CD4-positive, alpha-beta T cell treated with Interleukin-6 at 100 ng/mL for 8 hours (primary cell): ENCODE results near the gene MIER3.

Experiments
- DNase-seq: peaks from one replicate; pipeline ENCODE4 v3.0.0-alpha.2; 2020; ENCODE audit warnings: mixed read lengths, low spot score

MIER3 gene

GRCh38 chr5:56898213-56898612 is 53.7 kb downstream of the MIER3 start:
- DNase-seq: no peak

- DNase-seq: no peak
Measured at GRCh38 chr5:56896763-56897162, 55.2 kb downstream of the MIER3 start.

- no peak for DNase-seq
Measured at GRCh38 chr5:56893251-56893951, 58.5 kb downstream of the MIER3 start.

GRCh38 chr5:56881571-56881970 is 70.4 kb downstream of the MIER3 start:
- no peak for DNase-seq

- no peak for DNase-seq
Measured at GRCh38 chr5:56876327-56876726, 75.6 kb downstream of the MIER3 start.

GRCh38 chr5:56873056-56873455 is 78.9 kb downstream of the MIER3 start:
- DNase-seq: no peak

- DNase-seq: no peak
Measured at GRCh38 chr5:56871777-56872176, 80.1 kb downstream of the MIER3 start.
